H1 (cell line): ENCODE measurements around the gene DISP3.

Experiments used
- BACH1 ChIP-seq: IDR thresholded peaks from 2 replicates; pipeline ENCODE4 v1.6.1; 2012; ENCODE audit warnings: low read length, improper control_type of control experiment
- BCL11A ChIP-seq, 2 experiments: IDR thresholded peaks; one replicate each; pipeline ENCODE4 v1.6.1; 2011; ENCODE audit warnings: low read depth in 2 of 2, low read length in 2 of 2, mild to moderate bottlenecking in 2 of 2
- CBX8 ChIP-seq: fragments of 300-800, 300-1000 bp; sonication (generic); IDR thresholded peaks from 2 replicates; pipeline ENCODE4 v1.7.1; 2016; ENCODE audit warnings: low read depth, low read length, borderline replicate concordance
- CHD2 ChIP-seq: IDR thresholded peaks from 2 replicates; pipeline ENCODE4 v1.6.1; 2012; ENCODE audit warnings: low read length, improper control_type of control experiment
- PHF8 ChIP-seq: fragments of 200-600 bp; sonication (generic); conservative IDR thresholded peaks from 2 replicates; pipeline ENCODE4 v1.7.1; 2012; ENCODE audit warnings: low read depth, mild to moderate bottlenecking, inconsistent platforms, low read length, moderate library complexity
- POLR2A ChIP-seq, 2 experiments: IDR thresholded peaks; 1 replicate in 1 of 2; 2 replicates in 1 of 2; pipeline ENCODE4 v1.6.1; 2011; ENCODE audit warnings: low read depth in 2 of 2, low read length in 2 of 2, mild to moderate bottlenecking in 2 of 2; ENCODE audit errors: control extremely low read depth in 1 of 2
- POLR2AphosphoS5 ChIP-seq: IDR thresholded peaks from 2 replicates; pipeline ENCODE4 v1.6.1; 2011; ENCODE audit warnings: low read depth, low read length
- SUZ12 ChIP-seq: fragments of 200-600 bp; sonication (generic); IDR thresholded peaks from 2 replicates; pipeline ENCODE4 v1.6.1; 2012; ENCODE audit warnings: mild to moderate bottlenecking, inconsistent platforms, low read length, moderate library complexity, mixed read lengths
- TAF1 ChIP-seq: IDR thresholded peaks from 2 replicates; pipeline ENCODE4 v1.6.1; 2011; ENCODE audit warnings: mild to moderate bottlenecking, low read depth, low read length
- TF ChIP-seq, protein P1 (sequence below), 3 experiments: IDR thresholded peaks; 1 replicate in 2 of 3; 2 replicates in 1 of 3; pipeline versions ENCODE4 v1.5.1 to v1.6.1; 2011; ENCODE audit warnings: low read length in 3 of 3, mild to moderate bottlenecking in 3 of 3, inconsistent platforms in 2 of 3, low read depth in 1 of 3, moderate library complexity in 1 of 3; ENCODE audit not compliant: insufficient read depth in 1 of 3; ENCODE audit errors: control extremely low read depth in 1 of 3

DNA sequence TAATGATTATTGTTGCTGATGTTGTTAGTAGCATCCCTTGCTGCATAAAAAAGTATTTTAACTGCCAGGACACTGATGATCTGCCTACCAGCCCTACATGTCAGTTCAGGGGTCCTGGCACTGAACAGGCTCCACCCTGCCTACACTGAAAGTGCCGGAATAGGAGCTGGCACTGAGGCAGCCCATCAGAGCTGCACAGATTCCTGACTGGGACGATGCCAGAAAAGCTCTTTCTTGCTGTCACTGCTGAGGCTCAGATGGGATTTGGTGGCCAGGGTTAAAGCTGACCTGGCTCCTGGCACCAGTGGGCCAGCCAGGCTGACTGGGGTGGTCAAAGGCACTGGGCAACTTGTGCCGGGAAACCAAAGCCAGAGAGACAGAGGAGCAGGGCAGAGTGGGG lies 6.2 kb upstream of the DISP3 start:
- no peak for TF ChIP-seq PHF8
- no peak for TF ChIP-seq BACH1
- no peak for TF ChIP-seq CHD2
- no peak for TF ChIP-seq POLR2AphosphoS5
- no peak for TF ChIP-seq TAF1
- no peak for TF ChIP-seq POLR2A (IDR thresholded peaks at IDR 0.05; ENCODE audit: control extremely low read depth in 1 of 2, low read depth in 2 of 2, low read length in 2 of 2)
- TF ChIP-seq, protein P1, sequence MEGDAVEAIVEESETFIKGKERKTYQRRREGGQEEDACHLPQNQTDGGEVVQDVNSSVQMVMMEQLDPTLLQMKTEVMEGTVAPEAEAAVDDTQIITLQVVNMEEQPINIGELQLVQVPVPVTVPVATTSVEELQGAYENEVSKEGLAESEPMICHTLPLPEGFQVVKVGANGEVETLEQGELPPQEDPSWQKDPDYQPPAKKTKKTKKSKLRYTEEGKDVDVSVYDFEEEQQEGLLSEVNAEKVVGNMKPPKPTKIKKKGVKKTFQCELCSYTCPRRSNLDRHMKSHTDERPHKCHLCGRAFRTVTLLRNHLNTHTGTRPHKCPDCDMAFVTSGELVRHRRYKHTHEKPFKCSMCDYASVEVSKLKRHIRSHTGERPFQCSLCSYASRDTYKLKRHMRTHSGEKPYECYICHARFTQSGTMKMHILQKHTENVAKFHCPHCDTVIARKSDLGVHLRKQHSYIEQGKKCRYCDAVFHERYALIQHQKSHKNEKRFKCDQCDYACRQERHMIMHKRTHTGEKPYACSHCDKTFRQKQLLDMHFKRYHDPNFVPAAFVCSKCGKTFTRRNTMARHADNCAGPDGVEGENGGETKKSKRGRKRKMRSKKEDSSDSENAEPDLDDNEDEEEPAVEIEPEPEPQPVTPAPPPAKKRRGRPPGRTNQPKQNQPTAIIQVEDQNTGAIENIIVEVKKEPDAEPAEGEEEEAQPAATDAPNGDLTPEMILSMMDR (IDR thresholded peaks at IDR 0.05; ENCODE audit: control extremely low read depth in 1 of 3, insufficient read depth in 1 of 3, low read depth in 1 of 3, low read length in 3 of 3): no peak
- no peak for TF ChIP-seq BCL11A (IDR thresholded peaks at IDR 0.05; ENCODE audit: low read depth in 2 of 2, low read length in 2 of 2)
- no peak for TF ChIP-seq SUZ12
- TF ChIP-seq CBX8: no peak
